NCI-H128 (cell line): ENCODE measurements around the gene CPLANE2.

Source experiments
- DNase-seq: peaks from one replicate; lab custom pipeline; 2025; ENCODE audit not compliant: unreplicated experiment; lab: John Stamatoyannopoulos, UW

Gene CPLANE2

DNA sequence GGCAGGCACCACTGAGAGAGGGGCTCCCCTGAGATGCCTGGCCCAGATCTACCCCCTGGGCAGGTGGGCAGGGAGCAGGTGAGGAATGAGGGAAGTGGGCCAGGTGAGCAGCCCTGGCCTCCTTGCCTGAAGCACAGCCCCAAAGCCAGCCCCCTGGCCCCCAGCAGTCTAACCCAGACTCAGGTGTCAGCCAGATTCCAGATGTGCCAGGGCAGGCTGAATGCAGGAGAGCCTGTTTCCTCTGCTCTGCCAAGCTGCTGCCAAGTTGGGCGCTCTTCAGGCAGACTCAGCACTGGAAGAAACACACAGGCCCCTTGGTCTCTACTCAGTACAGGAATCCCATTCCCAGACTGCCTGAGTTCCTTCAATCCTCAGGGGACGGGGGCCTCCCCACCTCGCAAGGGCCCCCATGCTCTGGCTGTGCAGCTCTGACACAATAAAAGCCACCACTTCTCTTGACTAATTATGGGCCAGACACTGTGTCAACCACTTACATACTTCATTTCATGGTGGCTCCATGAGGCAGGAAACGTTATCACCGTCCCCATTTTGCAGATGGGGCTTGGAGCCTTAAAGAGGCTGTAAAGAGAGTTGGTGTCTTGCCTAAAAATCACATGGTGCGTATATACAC lies 45.0 kb downstream of the CPLANE2 start:
- DNase-seq = no peak

DNA sequence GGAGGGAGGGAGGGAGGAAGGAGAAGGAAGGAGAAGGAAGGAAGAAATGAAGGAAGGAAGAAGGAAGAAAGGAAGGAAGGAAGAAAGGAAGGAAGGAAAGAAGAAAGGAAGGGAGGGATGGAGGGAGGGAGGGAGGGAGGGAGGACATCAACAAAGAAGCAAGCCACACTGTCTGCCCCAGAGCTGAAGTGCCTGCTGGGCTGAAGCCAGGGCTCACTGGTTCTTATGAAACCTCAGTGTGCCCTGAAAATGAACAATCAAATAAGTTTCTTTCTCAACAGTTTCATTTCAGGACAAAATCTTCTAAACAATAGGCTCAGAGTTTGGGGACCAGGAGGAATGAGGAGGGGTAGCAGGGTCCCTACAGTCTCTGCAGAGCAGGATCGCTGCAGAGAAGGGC lies 45.7 kb downstream of the CPLANE2 start:
- no peak for DNase-seq

DNA sequence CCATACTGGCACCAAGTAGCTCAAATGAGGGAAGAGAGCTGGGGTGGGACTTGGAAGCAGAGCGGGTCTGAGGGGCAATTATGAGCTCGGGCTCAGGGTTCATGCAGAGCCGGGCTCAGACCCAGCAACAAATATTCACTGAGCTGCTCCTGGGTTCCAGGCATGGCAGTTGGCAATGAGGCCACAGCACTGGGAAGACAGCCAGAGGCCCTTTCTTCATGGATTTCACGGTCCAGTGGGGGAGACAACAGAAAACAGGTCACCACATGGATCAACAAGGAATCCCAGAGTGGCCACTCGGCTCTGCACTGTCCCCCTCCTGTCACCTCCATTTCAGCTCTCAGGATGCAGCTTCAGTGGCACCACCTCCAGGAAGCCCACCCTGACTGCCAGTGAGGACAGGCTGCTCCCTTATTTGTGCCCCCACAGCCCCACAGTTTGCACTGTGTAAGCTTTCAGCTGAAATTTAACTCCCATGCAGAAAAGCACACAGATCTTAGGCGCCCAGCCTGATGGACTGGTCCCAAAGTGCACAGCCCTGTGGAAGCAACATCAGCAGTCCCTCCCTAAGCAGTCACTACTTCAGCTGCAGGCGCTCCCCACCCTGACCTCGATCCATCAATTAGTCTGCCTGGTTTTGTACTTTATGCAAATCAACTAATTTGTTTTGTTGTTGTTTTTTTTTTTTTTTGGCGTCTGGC lies 46.9 kb downstream of the CPLANE2 start:
- no peak for DNase-seq

DNA sequence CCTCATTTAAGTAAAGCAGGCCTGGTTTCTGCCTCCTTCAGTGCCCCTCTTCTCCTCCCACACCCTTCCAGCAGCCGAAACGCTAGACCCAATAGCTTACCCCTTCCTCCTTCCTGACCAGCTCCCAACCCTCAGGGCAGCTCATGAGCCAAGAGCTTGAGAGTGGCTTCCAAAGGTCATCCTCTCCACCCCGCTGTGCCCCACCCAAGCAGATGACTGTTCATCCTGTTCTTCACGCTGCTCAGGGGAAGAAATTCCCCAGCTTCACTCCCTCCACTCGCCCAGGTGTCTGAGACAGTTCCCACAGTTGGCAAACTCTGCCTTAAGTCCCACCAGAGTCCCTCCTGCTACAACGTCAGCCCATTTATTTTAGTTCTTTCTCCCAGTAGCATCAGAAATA lies 48.0 kb downstream of the CPLANE2 start:
- DNase-seq = no peak

DNA sequence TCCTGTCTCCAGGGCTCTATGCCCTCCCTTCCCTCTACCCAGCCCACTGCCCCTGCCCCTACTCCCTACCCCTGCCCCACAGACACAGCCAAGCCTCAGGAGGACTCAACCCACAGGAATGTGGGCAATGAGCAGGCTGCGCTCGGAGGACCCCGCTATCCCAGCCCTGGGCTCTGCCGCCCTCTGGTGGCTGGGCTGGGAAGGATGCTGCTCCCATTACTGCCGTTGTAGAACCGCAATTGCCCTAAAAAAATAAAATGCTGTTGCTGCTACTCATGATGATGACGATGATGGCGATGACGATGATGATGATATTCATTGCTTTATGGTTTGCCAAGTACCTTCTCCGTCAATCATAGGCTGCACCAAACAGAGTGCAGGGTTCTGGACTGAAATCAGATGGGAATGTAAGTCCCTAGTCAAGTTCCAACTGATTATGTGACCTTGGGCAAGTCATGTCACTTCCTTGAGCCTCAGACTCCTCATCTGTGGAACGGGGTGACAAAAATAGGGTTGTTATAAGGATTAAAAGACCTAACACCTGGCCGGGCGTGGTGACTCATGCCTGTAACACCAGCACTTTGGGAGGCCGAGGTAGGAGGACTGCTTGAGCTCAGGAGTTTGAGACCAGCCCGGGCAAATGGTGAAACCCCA lies 49.1 kb downstream of the CPLANE2 start:
- DNase-seq = peak; percentile 44

DNA sequence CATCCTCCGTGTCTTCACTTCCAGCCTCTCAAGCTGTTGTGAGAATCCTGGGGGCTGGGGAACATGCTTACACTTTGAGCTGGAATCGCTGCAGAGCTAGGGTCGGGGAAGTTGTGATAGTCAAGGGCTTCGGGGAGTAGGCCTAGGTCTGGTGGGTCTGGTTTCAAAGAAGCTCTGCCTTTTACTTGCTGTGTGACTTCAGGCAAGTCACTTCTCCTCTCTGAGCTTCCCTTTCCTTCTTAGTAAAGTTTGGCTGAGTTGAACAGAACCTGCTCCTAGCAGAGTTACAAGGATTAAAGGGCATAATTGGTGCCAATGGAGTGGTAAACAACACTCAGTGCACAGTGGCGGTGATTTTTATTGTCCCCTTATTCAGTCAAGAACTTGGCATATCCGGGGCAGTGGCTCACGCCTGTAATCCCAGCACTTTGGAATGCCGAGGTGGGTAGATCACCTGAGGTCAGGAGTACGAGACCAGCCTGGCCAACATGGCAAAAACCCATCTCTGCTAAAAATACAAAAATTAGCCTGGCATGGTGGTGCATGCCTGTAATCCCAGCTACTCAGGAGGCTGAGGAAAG lies 50.2 kb downstream of the CPLANE2 start:
- DNase-seq = no peak

DNA sequence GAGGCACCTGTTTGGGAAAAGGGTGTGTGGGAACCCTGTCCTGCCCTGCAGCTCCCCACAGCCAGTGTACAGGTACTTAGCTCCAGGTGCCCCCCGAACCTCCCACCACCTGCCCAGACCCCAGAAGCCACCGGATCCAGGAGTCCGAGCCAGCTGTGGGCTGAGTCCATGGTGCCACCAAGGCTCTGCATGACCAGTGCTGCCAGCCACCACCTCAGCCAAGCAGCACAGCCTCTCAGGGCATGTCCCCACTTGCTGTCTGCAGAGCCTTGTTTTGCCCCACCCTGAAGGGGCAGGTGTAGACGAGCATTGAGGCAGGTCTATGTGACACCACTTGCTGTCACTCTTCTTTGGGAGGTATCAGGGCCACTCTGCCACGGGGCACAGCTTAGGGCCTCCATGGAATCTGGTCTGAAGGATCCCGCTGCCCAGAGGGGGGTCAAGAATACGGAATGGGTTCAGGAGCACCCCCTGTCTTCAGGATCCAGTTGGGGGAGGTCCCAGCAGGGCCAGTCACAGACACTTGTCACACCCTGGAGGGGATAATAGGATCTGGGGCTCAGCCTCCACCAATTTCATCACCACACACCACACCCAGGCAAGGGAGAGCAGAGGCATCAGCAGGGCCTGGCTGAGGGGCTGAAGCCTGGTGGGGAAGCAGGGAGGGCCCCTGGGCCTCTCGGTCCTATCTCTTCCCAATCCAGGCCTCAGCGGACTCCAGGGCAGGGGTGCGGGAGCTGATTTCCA lies 52.3 kb downstream of the CPLANE2 start:
- DNase-seq = no peak

DNA sequence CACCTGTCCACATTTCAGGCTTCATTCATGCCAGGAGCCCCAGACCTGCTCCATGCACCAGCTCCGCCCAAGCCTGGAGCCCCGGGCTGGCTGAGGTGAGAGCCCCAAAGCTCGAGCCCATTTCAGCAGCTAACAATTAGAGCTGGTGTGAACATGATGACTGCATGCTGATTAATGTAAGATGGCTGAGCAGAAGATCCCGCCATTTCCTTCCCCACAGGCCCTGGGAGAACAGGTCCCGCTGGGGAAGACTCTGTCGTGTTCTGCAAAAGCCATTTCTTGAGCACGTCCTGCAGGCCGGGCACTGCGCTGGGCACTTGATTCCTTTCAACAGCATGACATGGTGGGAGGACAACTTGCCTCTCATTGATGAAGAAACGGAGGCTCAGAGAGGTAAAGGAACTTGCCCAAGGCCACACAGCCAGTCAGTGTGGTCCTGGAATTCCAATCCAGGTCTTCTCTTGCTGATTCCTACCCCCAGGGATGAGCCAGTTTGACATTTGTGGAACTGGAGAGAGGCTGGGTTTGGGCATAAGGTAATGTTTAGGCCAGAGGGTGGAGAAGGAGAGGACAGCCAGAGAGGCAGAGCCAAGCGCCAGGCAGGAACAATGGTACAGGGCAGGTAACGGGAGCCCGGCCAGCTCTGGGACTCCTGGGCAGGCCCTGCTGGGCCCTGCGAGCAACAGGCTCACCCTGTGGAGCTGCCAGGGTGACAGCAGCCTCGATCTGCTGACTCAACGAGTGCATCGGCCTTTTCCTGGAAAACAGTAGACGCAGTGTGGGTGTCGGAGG lies 53.0 kb downstream of the CPLANE2 start:
- DNase-seq = no peak

DNA sequence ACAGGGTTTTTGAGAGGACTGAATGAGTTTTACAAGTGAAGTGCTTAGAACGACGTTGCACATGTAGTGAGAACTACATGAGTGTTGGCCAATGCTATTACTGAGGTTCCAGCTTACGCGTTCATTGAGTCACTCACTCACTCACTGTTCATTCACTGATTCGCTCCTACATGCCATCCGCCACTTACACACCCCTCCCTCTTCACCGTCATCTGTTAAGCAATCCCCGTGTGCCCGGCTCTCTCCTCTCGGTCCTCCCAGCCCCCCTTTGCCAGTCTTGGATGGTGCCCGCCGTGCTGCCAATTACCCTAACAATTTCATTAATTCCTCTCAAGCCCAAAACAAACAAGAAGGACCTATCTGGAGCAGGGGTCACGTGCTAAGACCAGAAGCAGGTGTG lies 53.8 kb downstream of the CPLANE2 start:
- DNase-seq = no peak

DNA sequence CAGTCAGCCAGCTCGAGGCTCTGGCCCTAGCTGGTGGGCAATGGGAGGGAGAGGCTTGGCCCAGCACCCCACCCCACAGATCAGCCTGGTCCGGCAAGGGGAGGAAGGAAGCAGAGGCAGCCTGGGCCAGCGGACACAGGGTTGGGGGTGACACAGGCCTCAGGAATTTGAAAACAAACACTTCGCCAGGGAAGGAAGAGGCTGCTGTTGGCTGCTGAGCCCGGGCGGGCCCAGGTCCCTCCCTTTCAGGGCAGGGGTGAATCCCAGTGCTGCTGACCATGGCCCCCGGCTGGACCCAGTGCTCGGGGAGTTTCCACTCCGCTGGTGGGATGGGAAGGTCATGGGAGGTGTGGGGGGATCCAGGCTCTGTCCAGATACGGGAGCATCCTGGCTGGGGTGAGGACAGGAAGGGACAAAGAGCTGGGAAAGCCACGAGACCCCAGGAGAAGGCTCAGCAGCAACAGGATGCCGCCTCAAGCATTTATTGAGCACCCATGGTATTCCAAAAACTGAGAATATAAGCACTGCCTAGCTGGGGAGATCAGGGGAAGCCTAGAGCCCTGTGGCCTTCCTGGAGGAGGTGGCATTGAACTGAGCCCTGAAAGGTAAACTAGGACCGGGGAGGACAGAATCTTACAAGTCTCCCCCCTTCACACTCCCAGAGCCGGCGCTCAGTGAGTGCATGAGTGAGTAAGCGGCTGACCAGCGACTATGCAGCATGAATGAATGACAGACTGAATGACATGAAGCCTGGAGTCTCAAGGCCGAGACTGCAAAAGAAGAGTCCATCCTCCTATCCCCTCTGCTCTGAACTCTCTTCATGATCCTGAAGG lies 54.9 kb downstream of the CPLANE2 start:
- DNase-seq = no peak
